GM18526 (cell line): Measurements from ENCODE around the gene CRHR2.

ENCODE experiments used
- POLR2A ChIP-seq: IDR thresholded peaks from 3 replicates; pipeline ENCODE4 v1.6.1; 2011; ENCODE audit not compliant: insufficient read length; ENCODE audit errors: extremely low read depth

Gene CRHR2

GRCh38 chr7:30667172-30667571 is 15.1 kb downstream of the CRHR2 start:
- no peak for TF ChIP-seq POLR2A

GRCh38 chr7:30665449-30665848 is 16.8 kb downstream of the CRHR2 start:
- TF ChIP-seq POLR2A: no peak

- TF ChIP-seq POLR2A: no peak
Observed at GRCh38 chr7:30665043-30665442, 17.2 kb downstream of the CRHR2 start.

DNA sequence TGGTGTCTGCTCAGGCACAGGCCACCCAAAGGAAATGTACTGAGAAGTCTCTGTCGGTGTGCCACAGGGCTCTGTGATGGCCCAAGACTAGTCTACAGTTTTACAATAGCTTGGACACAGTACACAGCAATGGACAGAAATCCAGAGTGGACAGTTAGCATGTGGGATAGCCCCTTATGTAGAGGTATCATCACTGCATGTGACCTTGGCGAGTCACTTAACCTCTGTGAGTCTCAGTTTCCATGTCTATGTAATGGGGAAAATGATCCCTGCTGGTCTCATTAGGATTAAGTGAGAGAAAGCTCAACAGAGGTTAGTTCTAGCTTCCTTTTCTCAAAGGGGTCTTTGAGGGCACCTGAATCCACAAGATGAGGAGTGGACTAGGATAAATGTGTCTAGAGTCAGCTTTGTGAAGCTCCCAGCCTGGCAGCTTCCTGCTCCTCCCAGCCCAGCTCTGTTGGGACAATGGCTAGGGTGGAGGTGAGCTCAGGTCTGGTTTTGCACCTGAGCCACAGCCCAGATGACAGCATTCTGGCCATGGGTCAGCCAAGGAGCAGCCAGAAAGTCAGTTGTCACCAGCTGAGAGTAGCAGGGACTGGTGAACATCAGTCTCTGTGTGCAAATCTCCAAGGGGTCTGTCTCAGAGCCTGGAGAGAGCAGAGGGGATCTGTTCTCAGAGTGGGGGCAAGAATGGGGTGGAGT is 17.9 kb downstream of the CRHR2 start:
- TF ChIP-seq POLR2A: no peak

DNA sequence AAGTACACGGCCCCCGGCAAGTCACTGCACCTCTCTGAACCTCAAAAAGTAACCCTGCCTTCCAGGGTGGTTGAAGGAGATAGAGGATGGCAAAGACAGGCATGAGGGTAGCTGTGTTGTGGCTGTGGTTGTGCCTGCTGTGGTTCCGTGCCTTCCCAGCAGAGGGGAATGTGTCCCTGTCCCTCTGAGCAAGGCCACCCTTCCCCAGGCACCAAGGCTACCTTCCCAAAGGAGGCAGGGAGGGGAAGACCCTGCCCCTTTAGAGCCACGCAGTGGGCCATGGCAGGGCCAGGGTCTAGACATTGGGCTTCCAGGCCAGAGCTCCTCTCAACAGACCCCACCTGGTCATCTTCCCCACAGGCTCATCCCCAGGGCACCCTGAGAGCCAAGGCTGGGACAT is 18.8 kb downstream of the CRHR2 start:
- TF ChIP-seq POLR2A: no peak

- no peak for TF ChIP-seq POLR2A
Observed at GRCh38 chr7:30662431-30662939, 19.8 kb downstream of the CRHR2 start.

DNA sequence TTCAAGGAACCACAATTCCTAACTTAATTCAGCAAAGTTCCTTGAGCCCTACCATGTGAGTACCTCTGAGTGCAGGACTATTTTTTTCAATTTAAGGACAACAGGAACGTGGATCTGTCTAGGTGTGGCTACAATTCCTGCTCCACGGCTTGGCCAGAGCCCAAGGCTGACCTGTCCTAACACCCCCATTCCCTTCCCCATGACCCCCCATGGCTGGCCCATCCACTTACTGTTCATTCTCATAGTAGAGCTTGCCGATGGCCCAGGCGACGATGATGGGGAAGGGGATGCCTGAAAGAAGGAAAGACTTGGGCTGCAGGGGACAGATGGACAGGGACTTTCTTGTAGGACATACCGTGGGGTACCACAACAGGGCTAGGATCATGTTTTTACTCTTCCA is 20.3 kb downstream of the CRHR2 start:
- TF ChIP-seq POLR2A: no peak

- no peak for TF ChIP-seq POLR2A
Observed at GRCh38 chr7:30660331-30661255, 21.7 kb downstream of the CRHR2 start.

GRCh38 chr7:30659312-30659711 is 22.9 kb downstream of the CRHR2 start:
- no peak for TF ChIP-seq POLR2A

DNA sequence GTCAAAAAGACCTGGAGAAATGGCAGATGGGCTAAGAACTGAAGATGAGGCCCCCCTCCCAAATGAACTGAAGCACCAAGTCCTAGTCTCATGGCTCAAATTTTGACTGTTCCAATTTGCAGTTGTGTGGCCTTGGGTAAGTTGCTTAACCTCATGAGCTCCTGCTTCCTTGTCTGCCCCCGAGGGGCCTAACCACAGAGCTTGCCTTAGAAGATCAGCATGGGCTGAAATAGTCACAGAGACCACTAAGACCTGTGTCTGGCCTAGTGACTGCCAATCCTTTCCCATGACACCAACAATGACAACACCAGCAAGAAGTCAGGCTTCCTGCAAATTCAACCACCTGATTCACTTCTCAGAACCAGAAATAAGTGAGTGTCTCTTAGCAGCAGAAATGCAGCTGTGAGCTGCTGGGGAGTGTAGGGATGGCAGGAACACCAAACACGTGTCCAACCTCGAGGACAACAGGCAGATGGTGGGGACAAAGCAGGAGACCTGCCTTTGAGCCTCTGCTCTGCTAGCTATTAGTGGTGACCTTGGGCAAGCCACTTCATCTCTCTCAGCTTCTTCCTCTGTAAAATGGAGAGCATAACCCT is 23.7 kb downstream of the CRHR2 start:
- TF ChIP-seq POLR2A: no peak

DNA sequence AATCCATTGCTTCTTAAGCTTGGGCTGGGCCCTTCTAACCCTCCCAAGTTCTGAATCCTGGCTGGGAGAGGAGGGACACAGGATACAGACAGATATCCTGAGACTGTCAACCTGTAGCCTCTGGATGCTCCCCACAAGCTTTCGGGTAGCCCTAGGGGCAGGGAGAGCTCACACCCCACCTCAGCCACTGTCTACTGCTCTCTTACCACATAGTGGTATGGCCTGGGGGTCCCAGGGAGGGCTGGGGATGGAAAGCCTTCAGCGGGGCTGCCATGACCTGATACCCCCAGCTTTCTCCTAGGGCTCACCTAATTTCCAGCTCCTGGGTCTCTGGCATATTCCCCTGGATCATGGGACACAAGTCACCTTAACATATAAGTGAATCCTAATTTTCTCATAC is 25.1 kb downstream of the CRHR2 start:
- no peak for TF ChIP-seq POLR2A

- TF ChIP-seq POLR2A: no peak
Observed at GRCh38 chr7:30656006-30656957, 26.0 kb downstream of the CRHR2 start.

DNA sequence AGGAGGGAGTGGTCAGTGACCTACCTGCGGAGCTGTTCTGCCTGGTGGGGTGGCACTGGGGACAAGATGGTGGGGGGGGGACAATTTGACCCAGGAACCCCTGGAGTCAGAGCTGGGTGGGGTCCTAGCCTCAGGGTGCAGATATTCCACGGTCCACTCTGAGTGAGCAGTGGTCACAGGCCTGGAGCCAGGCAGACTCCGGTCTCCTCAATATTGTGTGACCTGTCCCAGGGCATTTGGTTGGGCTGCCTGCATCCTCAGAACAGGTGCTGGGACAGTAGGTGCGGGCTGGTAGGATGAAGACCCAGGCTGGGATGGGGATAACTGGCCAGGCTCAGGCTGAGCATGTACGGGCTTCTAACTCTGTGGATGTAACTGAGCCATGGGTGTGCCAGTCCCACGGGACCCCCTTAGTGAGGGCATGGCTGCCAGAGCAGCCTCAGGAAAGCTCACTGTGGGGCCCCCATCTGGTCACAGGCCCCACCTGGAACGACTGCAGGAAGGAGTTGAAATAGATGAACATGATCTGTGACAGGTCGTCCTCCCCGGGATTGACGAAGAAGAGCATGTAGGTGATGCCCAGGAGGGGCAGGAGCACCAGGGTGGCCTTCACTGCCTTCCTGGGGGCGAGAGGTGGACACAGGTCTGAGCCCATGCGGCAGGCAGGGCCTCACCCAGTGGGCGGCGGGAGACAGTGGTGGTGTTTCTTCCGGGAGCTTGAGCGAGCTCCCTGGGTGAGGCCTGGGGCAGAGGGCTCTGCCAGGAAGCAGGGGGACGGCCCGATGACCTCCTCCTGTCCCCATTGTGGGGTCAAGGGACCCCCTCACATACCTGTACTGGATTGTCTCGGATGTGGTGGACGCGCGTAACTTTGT is 26.9 kb downstream of the CRHR2 start:
- no peak for TF ChIP-seq POLR2A
